ENCODE measurements around the gene NPY5R.

Gene NPY5R

GRCh38 chr4:163343604-163344146 lies at the start of gene NPY5R:
TSS of gene NPY5R (plus strand) at chr4:163343892. CDS start at chr4:163350274, 6,382 bp downstream.
- H3K4me3 ChIP-seq (ENCODE audit: low read depth, low read length), result peak within 1 kb of the TSS; percentile 61

GRCh38 chr4:163295138-163295537 lies 48.6 kb upstream of the NPY5R start:
- H3K4me3 ChIP-seq (ENCODE audit: low read depth, low read length), result no peak overlapping the region

GRCh38 chr4:163300445-163300844 lies 43.2 kb upstream of the NPY5R start:
- no peak overlapping the region for H3K4me3 ChIP-seq (ENCODE audit: low read depth, low read length)

- H3K4me3 ChIP-seq (ENCODE audit: low read depth, low read length), result no peak overlapping the region
Measured at GRCh38 chr4:163303069-163303468, 40.6 kb upstream of the NPY5R start.

- H3K4me3 ChIP-seq (ENCODE audit: low read depth, low read length), result no peak overlapping the region
Measured at GRCh38 chr4:163309466-163309865, 34.2 kb upstream of the NPY5R start.

- H3K4me3 ChIP-seq (ENCODE audit: low read depth, low read length), result no peak overlapping the region
Measured at GRCh38 chr4:163317110-163317509, 26.6 kb upstream of the NPY5R start.

- H3K4me3 ChIP-seq (ENCODE audit: low read depth, low read length), result peak overlapping the region; percentile 78
Measured at GRCh38 chr4:163330916-163331628, 12.6 kb upstream of the NPY5R start.

- H3K4me3 ChIP-seq (ENCODE audit: low read depth, low read length), result peak overlapping the region; percentile 78
Measured at GRCh38 chr4:163331629-163332376, 11.9 kb upstream of the NPY5R start.

- H3K4me3 ChIP-seq (ENCODE audit: low read depth, low read length), result peak within 1 kb of the TSS; percentile 78
Measured at GRCh38 chr4:163332526-163333406, 10.9 kb upstream of the NPY5R start, which contains the start of gene NPY1R. TSS of gene NPY1R (minus strand) at chr4:163332596. CDS start at chr4:163326554, 6,042 bp downstream.

- no peak overlapping the region for H3K4me3 ChIP-seq (ENCODE audit: low read depth, low read length)
Measured at GRCh38 chr4:163335384-163335783, 8.3 kb upstream of the NPY5R start.

GRCh38 chr4:163344147-163345125 lies 744 bp downstream of the NPY5R start:
- peak overlapping the region; percentile 61 for H3K4me3 ChIP-seq (ENCODE audit: low read depth, low read length)

- H3K4me3 ChIP-seq (ENCODE audit: low read depth, low read length), result no peak overlapping the region
Measured at GRCh38 chr4:163350672-163351071, 7.0 kb downstream of the NPY5R start.

- no peak overlapping the region for H3K4me3 ChIP-seq (ENCODE audit: low read depth, low read length)
Measured at GRCh38 chr4:163353054-163353453, 9.4 kb downstream of the NPY5R start.

- no peak overlapping the region for H3K4me3 ChIP-seq (ENCODE audit: low read depth, low read length)
Measured at GRCh38 chr4:163356104-163356503, 12.4 kb downstream of the NPY5R start.

GRCh38 chr4:163367651-163368050 lies 24.0 kb downstream of the NPY5R start:
- no peak overlapping the region for H3K4me3 ChIP-seq (ENCODE audit: low read depth, low read length)

- H3K4me3 ChIP-seq (ENCODE audit: low read depth, low read length), result no peak overlapping the region
Measured at GRCh38 chr4:163372029-163372428, 28.3 kb downstream of the NPY5R start.

- no peak overlapping the region for H3K4me3 ChIP-seq (ENCODE audit: low read depth, low read length)
Measured at GRCh38 chr4:163378661-163379060, 35.0 kb downstream of the NPY5R start.

- H3K4me3 ChIP-seq (ENCODE audit: low read depth, low read length), result no peak overlapping the region
Measured at GRCh38 chr4:163380703-163381102, 37.0 kb downstream of the NPY5R start.

GRCh38 chr4:163382178-163382869 lies 38.6 kb downstream of the NPY5R start:
- H3K4me3 ChIP-seq (ENCODE audit: low read depth, low read length), result no peak overlapping the region

All from iPS-11a (cell line).